Muscle of leg (tissue), 11 donors: ENCODE measurements around the gene CIART. TPM values are rescaled to one million over a fixed set of nuclear protein-coding genes. Genes with fewer than 3 reads are reported as not detected.

Source experiments
- DNase-seq: peaks from one replicate; pipeline ENCODE4 v3.0.0; 2013
- H3K27ac ChIP-seq: one replicate; pipeline ENCODE4 v1.5.1; 2013; ENCODE audit warnings: mild to moderate bottlenecking, low read length, control low read depth
- H3K27me3 ChIP-seq: one replicate; pipeline ENCODE4 v1.6.1; 2013; ENCODE audit warnings: low read length; ENCODE audit not compliant: control insufficient read depth, insufficient read depth
- H3K36me3 ChIP-seq: one replicate; pipeline ENCODE4 v1.6.1; 2013; ENCODE audit warnings: low read length; ENCODE audit not compliant: control insufficient read depth, insufficient read depth
- H3K4me1 ChIP-seq: one replicate; pipeline ENCODE4 v1.6.1; 2013; ENCODE audit warnings: low read length; ENCODE audit not compliant: control insufficient read depth, insufficient read depth
- H3K4me3 ChIP-seq: one replicate; pipeline ENCODE4 v1.5.1; 2013; ENCODE audit warnings: low read length, control low read depth
- H3K9me3 ChIP-seq: replicated peaks from 2 replicates; pipeline ENCODE4 v1.6.1; 2013; ENCODE audit warnings: low read depth, low read length; ENCODE audit not compliant: control insufficient read depth
- WGBS: methylation state at CpG from one replicate; pipeline ENCODE4 v1.1.5; 2013; ENCODE audit warnings: missing lambda C conversion rate; ENCODE audit not compliant: insufficient coverage; 5-methylcytosine and 5-hydroxymethylcytosine counted together
- polyA plus RNA-seq, 8 donors: library from polyadenylated mRNA; unstranded; fragments of 120-200 nt; gene quantifications; one replicate each; pipeline versions ENCODE4 v1.2.1 to v1.2.3, GENCODE V29; 2013; ENCODE audit warnings: inconsistent platforms in 1 of 8, low replicate concordance in 1 of 8; ENCODE audit not compliant: insufficient read length in 8 of 8, insufficient read depth in 1 of 8
- total RNA-seq: library from RNA; stranded (reverse); fragments of 120-200 nt; gene quantifications from one replicate; pipeline ENCODE4 v1.2.4, GENCODE V29; 2013

Gene CIART
- total and polyA plus RNA-seq, 9 donors = 1.8 to 4.6 (median 2.9) TPM

GRCh38 chr1:150261367-150261766 is 21.0 kb upstream of the CIART start:
- H3K9me3 ChIP-seq = no peaks in the 10 kb centered on the region
- DNase-seq = no peak
- WGBS = 88% methylated on average over 4 of the region's 6 CpGs
- peaks cover 22% of the 10 kb centered on the region for H3K36me3 ChIP-seq
- peaks cover 36% of the 10 kb centered on the region for H3K4me1 ChIP-seq
- peaks cover 7% of the 10 kb centered on the region for H3K27me3 ChIP-seq
- H3K27ac ChIP-seq = no peak overlapping the region
- no peak overlapping the region for H3K4me3 ChIP-seq

GRCh38 chr1:150262388-150263320 is 19.7 kb upstream of the CIART start:
- H3K27ac ChIP-seq = no peak overlapping the region
- no CpG with 5 or more reads among the region's 6 CpGs for WGBS

GRCh38 chr1:150263549-150263948 is 18.8 kb upstream of the CIART start:
- Histone ChIP-seq H3K27ac (no peak overlapping the region), H3K36me3 (peaks cover 32% of the 10 kb centered on the region), H3K4me1 (peaks cover 26% of the 10 kb centered on the region), H3K4me3 (no peak overlapping the region), H3K27me3 (no peaks in the 10 kb centered on the region), H3K9me3 (no peaks in the 10 kb centered on the region)
- no peak for DNase-seq
- WGBS = no CpG with 5 or more reads among the region's 6 CpGs

More at GRCh38 chr1:150262388-150263320, 19.7 kb upstream of the CIART start:
- Histone ChIP-seq H3K9me3 (no peaks in the 10 kb centered on the region), H3K36me3 (peaks cover 32% of the 10 kb centered on the region), H3K4me3 (no peak overlapping the region), H3K4me1 (peaks cover 30% of the 10 kb centered on the region), H3K27me3 (peaks cover 3% of the 10 kb centered on the region)
- no peak for DNase-seq

- Histone ChIP-seq H3K27me3 (no peaks in the 10 kb centered on the region), H3K27ac (peak overlapping the region; percentile 96), H3K9me3 (no peaks in the 10 kb centered on the region), H3K4me3 (peak overlapping the region; percentile 92), H3K4me1 (peaks cover 32% of the 10 kb centered on the region), H3K36me3 (peaks cover 32% of the 10 kb centered on the region)
- no peak for DNase-seq
- 41% methylated on average over 5 of the region's 6 CpGs for WGBS
Observed at GRCh38 chr1:150267896-150268295, 14.5 kb upstream of the CIART start.

- peak; percentile 52 for DNase-seq
- peak overlapping the region; percentile 92 for H3K4me3 ChIP-seq
- H3K27ac ChIP-seq = peak overlapping the region; percentile 96
- peaks cover 32% of the 10 kb centered on the region for H3K36me3 ChIP-seq
- no peaks in the 10 kb centered on the region for H3K9me3 ChIP-seq
- peaks cover 36% of the 10 kb centered on the region for H3K4me1 ChIP-seq
- 2% methylated on average over 13 of the region's 21 CpGs for WGBS
- no peaks in the 10 kb centered on the region for H3K27me3 ChIP-seq
Observed at GRCh38 chr1:150268340-150268704, 14.0 kb upstream of the CIART start.

- peak; percentile 99 for DNase-seq
- Histone ChIP-seq H3K4me1 (peaks cover 36% of the 10 kb centered on the region), H3K27me3 (no peaks in the 10 kb centered on the region), H3K4me3 (peak within 1 kb of the TSS; percentile 92), H3K9me3 (no peaks in the 10 kb centered on the region), H3K27ac (peak within 1 kb of the TSS; percentile 96), H3K36me3 (peaks cover 30% of the 10 kb centered on the region)
- under 1% methylated on average over 19 of the region's 49 CpGs for WGBS
Observed at GRCh38 chr1:150268705-150269403, 13.5 kb upstream of the CIART start, which contains the start of gene APH1A. Gene APH1A (minus strand): TSS chr1:150269016. CDS start chr1:150268810, 206 bp downstream.

- Histone ChIP-seq H3K4me3 (peak overlapping the region; percentile 92), H3K27ac (peak overlapping the region; percentile 96), H3K4me1 (peaks cover 36% of the 10 kb centered on the region), H3K9me3 (no peaks in the 10 kb centered on the region), H3K36me3 (peaks cover 28% of the 10 kb centered on the region), H3K27me3 (no peaks in the 10 kb centered on the region)
- no peak for DNase-seq
- WGBS = no CpG with 5 or more reads among the region's 10 CpGs
Observed at GRCh38 chr1:150269451-150269850, 12.9 kb upstream of the CIART start.

- peaks cover 36% of the 10 kb centered on the region for H3K4me1 ChIP-seq
- DNase-seq = no peak
- WGBS = 90% methylated on average over 5 of the region's 7 CpGs
- peaks cover 9% of the 10 kb centered on the region for H3K36me3 ChIP-seq
- H3K4me3 ChIP-seq = no peak overlapping the region
- H3K9me3 ChIP-seq = no peaks in the 10 kb centered on the region
- H3K27ac ChIP-seq = peak overlapping the region; percentile 9
- no peaks in the 10 kb centered on the region for H3K27me3 ChIP-seq
Observed at GRCh38 chr1:150271291-150271959, 10.9 kb upstream of the CIART start.

- no peak for DNase-seq
- peak overlapping the region; percentile 47 for H3K4me3 ChIP-seq
- H3K27me3 ChIP-seq = no peaks in the 10 kb centered on the region
- peaks cover 25% of the 10 kb centered on the region for H3K4me1 ChIP-seq
- H3K27ac ChIP-seq = peak overlapping the region; percentile 84
- no peaks in the 10 kb centered on the region for H3K36me3 ChIP-seq
- WGBS = no CpG with 5 or more reads among the region's 1 CpG
- no peaks in the 10 kb centered on the region for H3K9me3 ChIP-seq
Observed at GRCh38 chr1:150273311-150273710, 9.0 kb upstream of the CIART start.
